ENCODE measurements around the gene MEGF10. TPM values are rescaled to one million over a fixed set of nuclear protein-coding genes. Genes with fewer than 3 reads are reported as not detected.

MEGF10 gene
- total RNA-seq, 4 donors from 2014 or later: 0.27 to 5.4 (median 0.97) TPM

DNA sequence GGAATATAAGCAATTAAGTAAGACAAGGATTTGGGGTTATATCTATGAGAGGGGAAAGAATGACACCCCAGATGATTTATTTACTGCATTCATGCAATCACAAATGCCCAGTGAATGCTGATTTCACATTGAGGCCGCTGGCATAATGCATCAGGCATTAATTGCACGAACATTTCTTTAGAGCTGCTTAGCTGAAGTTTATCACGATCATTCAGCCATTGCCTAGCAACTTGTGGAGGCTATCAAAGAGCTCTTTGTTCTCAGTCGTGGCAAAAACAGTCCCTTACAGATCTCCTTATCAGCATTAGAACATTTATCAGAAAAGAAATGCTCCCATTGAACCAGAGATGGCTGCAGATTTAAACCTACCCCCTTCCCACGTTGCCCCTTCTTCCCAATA is 138.2 kb downstream of the MEGF10 start:
- no peak for ATAC-seq
- H3K27ac ChIP-seq: no peak overlapping the region

GRCh38 chr5:127429928-127430327 is 139.3 kb downstream of the MEGF10 start:
- Histone ChIP-seq H3K36me3 (no peaks in the 10 kb centered on the region), H3K9me3 (no peaks in the 10 kb centered on the region), H3K4me1 (no peaks in the 10 kb centered on the region), H3K27ac (no peak overlapping the region), H3K27me3 (no peaks in the 10 kb centered on the region), H3K4me3 (no peak overlapping the region)
- ATAC-seq: no peak
- TF ChIP-seq POLR2A (IDR thresholded peaks at IDR 0.05) (no peak), EP300 (IDR thresholded peaks at IDR 0.05) (no peak), POLR2AphosphoS5 (IDR thresholded peaks at IDR 0.05) (no peak)

More for the DNA sequence above, 138.2 kb downstream of the MEGF10 start:
- no peaks in the 10 kb centered on the region for H3K36me3 ChIP-seq
- H3K4me1 ChIP-seq: no peaks in the 10 kb centered on the region
- 55 to 57% methylated on average over 5 of the region's 5 CpGs for WGBS, 2 donors (ENCODE audit: low coverage in 1 of 2)
- H3K4me3 ChIP-seq: no peak overlapping the region
- H3K9me3 ChIP-seq: no peaks in the 10 kb centered on the region
- no peaks in the 10 kb centered on the region for H3K27me3 ChIP-seq
- no peak for TF ChIP-seq POLR2AphosphoS5 (IDR thresholded peaks at IDR 0.05)
- TF ChIP-seq POLR2A (IDR thresholded peaks at IDR 0.05): no peak
- no peak for TF ChIP-seq CTCF (IDR thresholded peaks at IDR 0.05)
- TF ChIP-seq EP300 (IDR thresholded peaks at IDR 0.05): no peak

GRCh38 chr5:127430627-127431026 is 140.0 kb downstream of the MEGF10 start:
- no peaks in the 10 kb centered on the region for H3K9me3 ChIP-seq
- no peak for ATAC-seq
- TF ChIP-seq CTCF (IDR thresholded peaks at IDR 0.05) (no peak), EP300 (IDR thresholded peaks at IDR 0.05) (no peak), POLR2A (IDR thresholded peaks at IDR 0.05) (no peak), POLR2AphosphoS5 (IDR thresholded peaks at IDR 0.05) (no peak)

GRCh38 chr5:127431977-127432585 is 141.5 kb downstream of the MEGF10 start:
- WGBS, 2 donors (ENCODE audit: low coverage in 1 of 2): 54 to 61% methylated on average over 7 of the region's 7 CpGs
- no peaks in the 10 kb centered on the region for H3K4me1 ChIP-seq
- no peak overlapping the region for H3K4me3 ChIP-seq
- H3K27ac ChIP-seq: no peak overlapping the region
- H3K9me3 ChIP-seq: no peaks in the 10 kb centered on the region
- no peak for ATAC-seq
- H3K27me3 ChIP-seq: no peaks in the 10 kb centered on the region
- no peak for TF ChIP-seq CTCF (IDR thresholded peaks at IDR 0.05)
- TF ChIP-seq POLR2A (IDR thresholded peaks at IDR 0.05): no peak
- TF ChIP-seq POLR2AphosphoS5 (IDR thresholded peaks at IDR 0.05): no peak
- TF ChIP-seq EP300 (IDR thresholded peaks at IDR 0.05): no peak
- no peaks in the 10 kb centered on the region for H3K36me3 ChIP-seq

More at GRCh38 chr5:127430627-127431026, 140.0 kb downstream of the MEGF10 start:
- H3K27ac ChIP-seq: no peak overlapping the region
- H3K27me3 ChIP-seq: no peaks in the 10 kb centered on the region
- H3K4me3 ChIP-seq: no peak overlapping the region
- no peaks in the 10 kb centered on the region for H3K36me3 ChIP-seq
- H3K4me1 ChIP-seq: no peaks in the 10 kb centered on the region

DNA sequence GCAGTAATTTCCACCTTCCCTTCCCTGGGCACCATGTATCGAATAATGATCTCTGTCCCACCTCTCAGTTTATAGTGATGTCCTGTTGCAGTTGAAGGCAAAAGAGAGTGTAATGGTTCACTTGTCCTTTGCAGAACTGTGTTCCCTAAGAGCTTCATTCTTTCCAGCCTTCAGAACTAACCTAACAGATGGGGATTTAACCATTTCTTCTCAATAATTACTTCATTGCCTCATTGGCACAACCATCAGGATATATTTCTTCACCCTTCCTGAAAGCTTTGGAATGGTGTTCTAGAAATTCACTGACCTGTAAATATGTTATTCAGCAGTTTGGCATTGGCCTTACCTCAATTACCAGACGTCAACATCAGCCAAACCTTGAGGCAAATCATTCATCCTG is 142.9 kb downstream of the MEGF10 start:
- TF ChIP-seq CTCF (IDR thresholded peaks at IDR 0.05) (no peak), POLR2A (IDR thresholded peaks at IDR 0.05) (no peak)
- ATAC-seq: no peak
- Histone ChIP-seq H3K9me3 (no peaks in the 10 kb centered on the region), H3K4me1 (no peaks in the 10 kb centered on the region), H3K36me3 (no peaks in the 10 kb centered on the region), H3K27me3 (peaks cover under 1% of the 10 kb centered on the region), H3K27ac (no peak overlapping the region), H3K4me3 (no peak overlapping the region)
- WGBS, 2 donors (ENCODE audit: low coverage in 1 of 2): 50 to 83% methylated on average over 2 of the region's 2 CpGs

All from gastroesophageal sphincter (tissue), 4 donors.